T-helper 9 cell (primary cell): ENCODE results near the gene CD40.

Source experiments
- DNase-seq: peaks from one replicate; pipeline ENCODE4 v3.0.0-alpha.2; 2020

CD40 gene

GRCh38 chr20:46123482-46124245 is 5.5 kb downstream of the CD40 start:
- DNase-seq, result no peak

DNA sequence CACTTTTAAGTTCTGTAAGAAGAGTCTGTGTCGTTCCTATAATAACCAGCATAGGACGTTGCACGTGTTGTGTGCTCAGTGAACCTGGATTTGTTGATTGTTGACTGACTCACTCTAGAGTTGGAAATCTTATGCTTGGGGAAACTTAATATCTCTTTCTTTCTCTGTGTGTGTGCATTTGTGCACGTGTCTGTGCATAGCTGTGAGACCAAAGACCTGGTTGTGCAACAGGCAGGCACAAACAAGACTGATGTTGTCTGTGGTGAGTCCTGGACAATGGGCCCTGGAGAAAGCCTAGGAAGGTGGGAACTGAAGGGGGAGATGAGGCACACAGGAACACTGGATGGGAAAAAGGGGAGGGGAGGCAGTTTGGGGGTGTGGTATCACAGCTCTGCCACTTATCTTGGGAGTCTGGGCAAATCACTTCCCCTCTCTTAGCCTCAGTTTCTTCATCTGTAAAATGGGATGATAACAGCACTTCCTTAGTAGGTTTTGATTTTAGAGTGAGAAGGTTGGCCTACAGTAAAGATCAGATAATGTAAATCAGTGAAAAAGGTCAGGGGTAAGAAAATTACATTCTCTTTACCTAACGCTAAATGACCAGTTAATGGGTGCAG is 8.4 kb downstream of the CD40 start:
- DNase-seq, result no peak

DNA sequence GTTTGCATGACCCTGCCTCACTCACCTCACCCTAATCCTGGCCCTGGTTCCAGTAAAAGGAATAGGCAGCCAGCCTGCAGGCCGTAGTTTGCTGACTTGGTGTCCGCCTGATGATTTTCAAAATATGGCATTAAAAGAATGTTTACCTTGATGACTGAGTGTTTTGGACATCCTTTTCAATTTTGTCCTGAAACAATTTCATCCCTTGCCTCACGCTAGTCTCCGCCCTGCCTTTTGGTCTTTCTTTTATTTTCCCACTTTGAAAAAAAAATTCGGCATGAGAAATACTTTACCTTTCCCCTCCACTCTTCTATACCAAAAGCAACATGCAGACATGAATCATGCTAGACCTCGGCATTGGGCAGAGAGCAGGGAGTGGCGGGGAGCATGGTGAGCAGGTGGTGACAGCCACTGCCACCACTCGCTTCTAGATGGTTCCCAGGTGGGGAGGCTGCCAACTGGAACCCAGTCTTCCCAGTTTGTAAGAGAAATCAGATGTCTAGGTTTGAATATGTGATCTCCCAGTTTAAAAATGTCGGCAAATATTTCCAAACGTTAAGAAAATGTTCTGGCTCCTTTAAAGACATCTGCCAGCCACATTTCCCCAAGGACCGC is 9.4 kb downstream of the CD40 start:
- no peak for DNase-seq

DNA sequence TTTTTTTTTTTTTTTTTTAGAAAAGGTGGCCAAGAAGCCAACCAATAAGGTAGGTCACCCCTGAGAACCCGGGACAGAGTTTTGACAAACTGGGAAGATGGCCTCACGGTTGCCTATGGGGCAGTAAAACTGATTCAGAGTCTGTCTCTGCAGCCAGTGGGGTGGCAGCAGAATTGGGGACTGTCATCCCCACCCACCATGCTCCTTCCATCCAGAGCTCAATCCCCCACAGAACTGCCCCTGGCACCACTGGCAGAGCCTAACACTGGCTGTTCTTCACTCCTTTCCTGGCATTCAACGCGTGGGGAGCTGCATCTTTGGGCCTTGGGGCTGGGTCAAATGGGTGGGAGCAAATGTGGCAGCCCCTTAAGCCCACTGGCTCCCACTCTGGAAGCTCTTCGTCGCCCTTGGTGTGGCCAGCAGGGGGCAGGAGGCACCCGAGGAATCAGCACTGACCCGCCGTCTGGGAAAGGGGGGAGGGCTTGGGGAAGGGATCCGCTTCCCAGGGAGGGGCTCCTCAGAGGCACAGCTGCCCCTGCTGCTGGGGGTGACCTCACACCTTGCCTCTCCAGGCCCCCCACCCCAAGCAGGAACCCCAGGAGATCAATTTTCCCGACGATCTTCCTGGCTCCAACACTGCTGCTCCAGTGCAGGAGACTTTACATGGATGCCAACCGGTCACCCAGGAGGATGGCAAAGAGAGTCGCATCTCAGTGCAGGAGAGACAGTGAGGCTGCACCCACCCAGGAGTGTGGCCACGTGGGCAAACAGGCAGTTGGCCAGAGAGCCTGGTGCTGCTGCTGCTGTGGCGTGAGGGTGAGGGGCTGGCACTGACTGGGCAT is 10.4 kb downstream of the CD40 start:
- DNase-seq, result no peak

DNA sequence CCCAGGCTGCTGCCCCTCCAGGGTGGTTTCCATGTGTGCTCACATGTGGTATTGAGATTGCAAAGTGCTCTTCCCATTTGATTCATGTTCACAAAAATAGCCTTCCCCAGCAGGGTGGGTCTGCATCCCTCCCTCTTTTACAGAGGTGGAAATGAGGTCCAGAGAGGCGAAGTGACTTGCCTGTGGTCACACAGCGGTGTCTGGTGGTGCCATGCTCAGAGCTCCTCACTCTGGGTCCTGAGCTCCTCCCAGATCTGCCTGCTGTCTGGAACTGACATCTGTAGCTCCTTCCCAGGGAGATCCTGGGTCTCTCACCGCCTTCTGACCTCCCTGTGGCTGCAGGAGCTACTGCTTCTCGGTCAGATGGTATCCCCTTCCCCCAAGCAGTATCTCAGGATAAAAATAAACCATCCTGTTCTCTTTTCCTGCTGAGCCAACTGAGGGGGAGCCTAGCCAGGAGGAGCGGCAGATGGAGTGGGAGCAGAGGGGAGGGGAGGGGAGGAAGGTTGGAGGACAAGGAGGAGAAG is 11.9 kb downstream of the CD40 start:
- no peak for DNase-seq

DNA sequence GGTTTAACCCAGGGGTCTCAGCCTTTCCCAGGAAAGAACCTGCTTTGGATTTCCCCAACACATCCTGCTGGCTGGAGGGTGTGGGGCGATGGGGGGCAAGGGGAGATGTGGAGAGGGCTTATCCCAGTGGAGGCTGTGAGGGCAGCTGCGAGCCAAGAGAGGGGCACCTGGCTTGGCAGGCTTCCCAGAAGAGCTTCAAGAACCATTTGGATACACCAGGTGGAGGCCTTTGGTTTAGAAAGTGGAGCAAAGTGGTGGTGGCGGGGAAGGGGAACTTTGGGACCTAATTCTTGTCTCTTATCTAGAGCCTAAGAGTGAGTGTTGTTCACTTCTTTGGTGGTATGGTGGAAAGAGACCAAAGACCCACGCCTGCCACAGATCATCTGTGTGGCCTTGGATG is 12.4 kb downstream of the CD40 start:
- DNase-seq, result no peak

GRCh38 chr20:46131396-46131795 is 13.3 kb downstream of the CD40 start:
- DNase-seq, result no peak

DNA sequence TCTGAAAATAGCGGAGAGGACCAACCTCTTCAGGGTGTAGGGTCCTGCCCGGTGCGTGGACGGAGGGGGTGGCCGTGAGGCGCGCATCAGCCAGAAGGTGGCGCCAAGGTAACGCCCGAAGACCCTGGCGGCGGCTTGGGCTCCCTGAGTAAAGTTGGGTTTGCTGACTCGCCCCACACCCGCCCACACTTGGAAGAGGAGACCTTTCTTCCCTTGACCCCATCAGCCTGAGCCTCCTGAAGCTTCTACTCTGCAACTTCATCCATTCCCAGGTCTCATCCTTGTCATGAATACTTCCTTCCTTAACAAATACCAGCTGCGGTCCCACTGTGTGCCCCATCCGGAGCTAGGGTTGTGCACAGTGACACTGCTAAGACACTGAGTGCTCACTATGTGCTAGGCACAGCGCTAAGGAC is 14.6 kb downstream of the CD40 start:
- peak; percentile 50 for DNase-seq

DNA sequence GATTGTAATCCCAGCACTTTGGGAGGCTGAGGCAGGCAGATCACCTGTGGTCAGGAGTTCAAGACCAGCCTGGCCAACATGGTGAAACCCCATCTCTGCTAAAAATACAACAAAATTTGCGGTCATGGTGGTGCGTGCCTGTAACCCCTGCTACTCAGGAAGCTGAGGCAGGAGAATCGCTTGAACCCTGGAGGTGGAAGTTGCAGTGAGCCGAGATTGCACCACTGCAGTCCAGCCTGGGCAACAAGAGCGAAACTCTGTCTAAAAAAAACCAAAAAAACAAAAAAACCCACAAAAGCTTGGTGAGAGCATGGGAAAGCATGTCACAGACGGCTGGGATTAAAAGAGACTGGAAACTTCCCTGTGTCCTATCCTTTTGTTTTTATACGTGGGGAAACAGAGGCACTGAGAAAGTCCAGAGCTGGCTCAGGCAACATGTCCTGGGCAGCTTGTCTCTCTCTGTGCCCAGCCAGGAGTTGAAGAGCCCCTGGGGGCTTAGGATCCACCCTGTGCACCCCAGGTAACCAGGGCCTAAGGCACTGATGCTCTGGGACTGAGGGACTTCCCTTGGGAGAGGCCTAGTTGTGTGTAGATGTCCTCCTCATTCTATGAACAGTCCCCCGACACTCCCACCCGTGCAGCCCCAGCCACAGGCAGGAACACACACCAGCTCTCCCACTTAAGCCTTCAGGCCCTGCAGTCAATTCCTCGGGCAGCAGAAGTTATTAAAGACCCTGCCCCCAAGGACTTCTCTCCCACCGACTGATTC is 16.0 kb downstream of the CD40 start:
- no peak for DNase-seq

- DNase-seq, result no peak
These were observed 16.6 kb downstream of the CD40 start for GRCh38 chr20:46134716-46135115.

DNA sequence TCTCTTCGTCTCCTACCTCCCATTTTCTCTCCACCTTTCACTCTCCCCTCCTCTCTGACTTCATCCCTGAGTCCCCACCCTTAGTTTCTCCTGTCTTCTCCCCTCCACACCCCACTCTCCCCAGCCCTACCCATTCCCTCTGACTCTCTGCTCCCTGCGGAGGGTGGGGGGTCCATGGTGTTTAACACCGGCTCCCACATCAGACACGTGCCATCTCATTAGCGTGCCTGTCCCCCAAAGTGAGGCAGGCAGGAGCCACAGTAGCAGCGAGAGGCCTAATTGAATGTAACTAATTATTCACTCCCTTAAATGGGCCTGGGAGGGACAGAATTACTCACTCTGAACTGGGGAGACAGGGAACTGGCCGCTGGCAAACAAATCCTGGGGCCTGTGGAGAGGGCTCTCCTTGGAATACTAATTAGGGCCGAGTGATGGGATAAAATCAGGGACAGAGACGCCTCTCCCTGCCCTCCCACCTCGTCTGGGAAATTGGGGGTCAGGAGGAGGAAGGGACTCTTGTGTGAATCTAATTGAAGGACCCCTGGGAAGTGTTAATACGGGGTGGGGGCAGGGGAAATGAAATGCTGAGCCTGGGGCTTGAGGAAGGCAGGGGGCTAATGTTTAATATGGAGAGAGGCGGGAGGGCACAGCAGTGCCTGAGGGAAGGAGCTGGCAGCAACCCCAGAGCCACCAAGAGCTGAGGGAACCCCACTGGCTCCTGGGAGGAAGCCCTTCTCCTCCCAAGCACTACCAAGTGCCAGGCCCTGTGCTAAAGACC is 17.9 kb downstream of the CD40 start:
- no peak for DNase-seq

- no peak for DNase-seq
These were observed 19.7 kb downstream of the CD40 start for GRCh38 chr20:46137816-46138215.

GRCh38 chr20:46139266-46139889 is 21.3 kb downstream of the CD40 start:
- no peak for DNase-seq

DNA sequence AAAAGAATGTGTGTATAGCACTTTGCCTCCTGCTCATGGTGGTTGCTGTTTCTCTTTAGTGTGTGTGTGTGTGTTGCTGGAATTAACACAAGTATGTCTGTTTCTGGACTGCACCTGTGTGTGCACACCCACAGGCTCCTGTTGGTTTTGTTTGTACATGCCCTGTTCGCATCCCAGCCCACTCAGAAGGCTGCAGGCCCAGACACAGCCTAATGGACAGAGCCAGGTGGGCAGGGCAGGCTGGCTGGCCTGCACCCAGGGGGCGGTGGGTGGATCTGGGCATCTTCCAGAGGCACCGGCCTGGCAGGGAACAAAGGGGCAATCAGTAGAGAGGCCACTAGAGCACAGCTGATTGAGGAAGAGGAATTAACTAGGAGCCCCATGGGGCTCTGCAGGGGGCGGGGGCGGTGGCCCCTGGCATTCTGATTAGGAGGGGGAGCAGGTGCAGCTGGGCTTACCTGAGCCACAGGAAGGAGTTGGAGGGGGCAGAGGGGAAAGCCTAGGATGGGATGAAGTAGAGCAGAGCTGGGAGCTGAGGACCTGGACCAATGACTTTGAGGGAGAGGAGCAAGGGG is 21.9 kb downstream of the CD40 start:
- no peak for DNase-seq

DNA sequence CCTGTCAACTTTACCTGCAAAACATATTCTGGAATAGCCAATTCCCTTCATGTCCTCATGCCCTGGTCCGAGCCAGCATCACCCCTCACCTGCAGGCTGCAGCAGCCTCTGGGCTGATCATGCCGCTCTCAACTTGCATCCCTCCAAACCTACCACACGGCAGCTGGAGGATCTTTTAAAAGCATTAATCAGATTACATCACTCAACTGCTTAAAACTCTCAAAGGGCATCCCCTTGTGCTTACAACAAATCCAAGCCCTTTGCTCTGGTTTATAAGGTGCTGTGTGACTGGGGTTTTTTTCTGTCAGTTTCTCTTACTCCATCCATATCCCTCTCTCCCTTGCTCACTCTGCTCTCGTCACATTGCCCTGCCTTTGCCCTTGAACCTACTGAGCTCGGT is 24.0 kb downstream of the CD40 start:
- no peak for DNase-seq

GRCh38 chr20:46144432-46145025 is 26.4 kb downstream of the CD40 start:
- DNase-seq, result no peak

DNA sequence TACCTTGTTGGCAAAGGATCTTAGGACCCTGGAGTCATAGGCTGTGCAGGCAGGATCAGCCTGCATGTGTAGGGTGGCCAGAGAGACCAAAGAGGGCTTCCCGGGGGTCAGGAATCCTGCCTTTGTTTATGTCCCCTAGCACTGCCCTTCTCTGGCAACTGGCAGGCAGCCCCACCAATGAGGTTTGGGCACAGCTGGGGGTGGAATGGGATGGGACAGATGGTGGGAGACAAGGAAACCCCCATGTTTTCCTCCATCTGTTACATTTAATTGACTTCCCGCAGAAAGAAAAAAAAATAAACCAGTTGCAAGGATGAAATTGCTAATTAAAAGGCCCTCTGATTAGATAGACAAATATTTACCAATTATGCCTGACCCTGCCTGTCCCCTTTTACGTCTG is 27.6 kb downstream of the CD40 start:
- DNase-seq, result no peak

GRCh38 chr20:46148313-46149208 is 30.4 kb downstream of the CD40 start:
- DNase-seq, result no peak

DNA sequence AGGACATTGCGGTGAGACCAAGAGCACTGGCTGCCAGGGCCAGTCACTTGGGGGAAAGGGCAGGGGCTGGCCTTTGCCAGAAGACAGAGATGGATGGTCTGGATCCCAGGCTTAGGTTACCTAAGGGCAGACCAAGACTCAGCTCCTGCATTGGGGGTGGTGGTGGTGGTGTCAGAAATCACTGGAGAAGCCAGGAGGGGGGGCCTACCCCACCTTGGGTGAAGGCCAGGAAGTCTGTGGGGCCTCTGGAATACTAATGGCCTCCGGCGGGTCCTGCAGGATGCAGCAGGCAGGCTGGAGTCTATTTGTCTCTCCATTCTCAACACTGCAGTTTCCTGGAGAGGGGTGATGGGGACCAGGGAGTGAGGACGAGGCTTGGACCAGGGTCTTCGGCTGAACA is 32.8 kb downstream of the CD40 start:
- DNase-seq, result no peak
